Stimulated activated CD8-positive, alpha-beta memory T cell treated with anti-CD3 and anti-CD28 coated beads, Interleukin-2, amount 100 ng/mL, for 48 hours (primary cell): ENCODE measurements around the gene C9.
"Not testable (repeated sequence)": the region's sequence is repeated elsewhere in the genome, so short reads cannot be mapped to it uniquely, and the experiment has no call there.

Source experiments
- DNase-seq, 2 donors: peaks; one replicate each; pipeline ENCODE4 v3.0.0-alpha.2; 2020; ENCODE audit warnings: low read depth in 2 of 2

C9 gene

DNA sequence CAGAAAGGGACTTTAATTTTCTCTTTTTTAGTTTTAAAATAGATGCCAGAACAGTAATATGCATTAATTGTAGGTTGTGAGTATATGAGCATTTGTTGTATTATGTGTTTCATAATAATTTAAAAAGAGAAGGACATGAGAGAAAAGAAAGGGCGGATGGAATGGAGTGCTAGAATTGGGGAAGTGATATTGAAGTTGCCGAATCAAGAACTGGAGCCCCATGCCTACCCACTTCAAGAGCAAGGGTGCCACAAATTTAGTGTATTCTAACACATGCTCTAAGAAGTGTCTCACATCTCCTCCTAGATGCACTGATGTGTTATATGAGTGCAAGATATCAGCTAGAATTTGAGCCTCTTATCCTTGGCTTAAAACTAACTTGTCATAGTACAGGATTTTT lies 101.3 kb downstream of the C9 start:
- DNase-seq = no peak

GRCh38 chr5:39260095-39260494 lies 104.2 kb downstream of the C9 start:
- no peak for DNase-seq

DNA sequence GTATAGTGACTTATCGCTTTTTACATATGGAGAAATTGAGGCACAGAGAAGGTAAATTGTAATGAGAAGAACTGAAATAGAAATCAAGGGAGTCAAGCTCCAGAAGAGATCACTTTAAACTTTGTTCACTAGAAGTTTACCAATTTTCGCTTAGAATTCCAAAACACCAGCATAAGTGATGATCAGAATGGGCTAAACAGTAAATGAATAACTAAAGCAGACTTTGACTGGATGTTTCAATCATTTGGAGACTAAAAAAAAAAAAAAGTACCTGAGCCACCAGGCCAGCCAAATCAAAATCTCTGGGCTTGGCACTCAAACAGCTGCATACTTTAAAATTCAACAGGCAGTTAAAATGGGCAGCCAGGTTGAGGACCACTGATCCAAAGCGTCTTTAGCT lies 106.7 kb downstream of the C9 start:
- no peak for DNase-seq

DNA sequence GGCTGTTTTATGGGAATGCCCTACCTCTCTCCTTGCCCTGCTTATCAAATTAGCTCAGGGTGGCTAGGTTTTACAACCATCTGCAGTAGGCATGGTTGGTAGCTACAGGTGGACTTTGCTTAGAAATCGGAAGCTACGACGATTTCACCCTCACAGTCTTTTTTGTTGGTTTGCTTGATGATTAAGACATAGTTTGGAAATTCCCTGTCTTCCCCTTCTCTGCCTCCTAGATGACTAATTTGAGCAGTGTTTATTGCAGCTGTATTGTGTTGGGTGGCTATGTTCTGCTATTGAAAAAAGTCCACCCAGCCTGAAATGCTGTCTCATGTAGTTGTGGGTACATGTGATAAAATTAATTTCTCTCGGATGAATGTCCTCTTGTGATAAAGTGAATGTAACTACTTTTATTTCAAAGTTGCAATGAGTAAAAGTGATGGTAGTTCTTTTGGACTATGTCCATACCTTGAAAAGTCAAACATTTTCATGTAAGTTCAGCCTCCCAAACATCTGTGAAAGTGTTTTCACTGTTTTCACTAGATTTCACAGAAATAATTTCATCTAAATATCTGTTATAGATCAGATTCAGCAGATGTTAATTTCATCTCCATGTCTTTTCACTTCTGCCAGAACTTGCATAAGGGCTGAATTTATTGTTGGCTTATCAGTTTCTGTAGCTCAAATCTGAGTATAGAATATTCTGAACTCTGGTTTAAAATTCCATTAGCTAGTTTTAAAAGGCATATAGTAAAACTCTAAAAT lies 107.6 kb downstream of the C9 start:
- no peak for DNase-seq

DNA sequence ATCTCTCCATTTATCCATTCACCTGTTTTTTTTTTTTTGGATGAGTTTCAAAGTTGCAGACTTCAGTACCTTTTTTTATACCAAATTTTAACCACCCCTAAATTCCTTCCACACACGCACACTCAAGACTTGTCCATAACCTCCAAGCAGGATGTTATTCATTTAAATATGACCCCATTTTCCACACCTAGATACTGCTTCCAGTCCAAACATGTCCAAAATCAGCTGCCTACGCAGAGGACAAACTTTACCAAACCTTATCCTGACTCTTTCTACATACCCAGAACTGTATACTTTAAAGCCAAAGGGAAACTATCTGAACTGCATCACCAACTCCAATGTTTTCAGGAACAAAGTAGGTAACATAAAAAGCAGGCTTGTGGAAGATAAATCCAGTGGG lies 108.9 kb downstream of the C9 start:
- no peak for DNase-seq

- no peak for DNase-seq
Observed at GRCh38 chr5:39254671-39255070, 109.6 kb downstream of the C9 start.

GRCh38 chr5:39253196-39253595 lies 111.1 kb downstream of the C9 start:
- no peak for DNase-seq

DNA sequence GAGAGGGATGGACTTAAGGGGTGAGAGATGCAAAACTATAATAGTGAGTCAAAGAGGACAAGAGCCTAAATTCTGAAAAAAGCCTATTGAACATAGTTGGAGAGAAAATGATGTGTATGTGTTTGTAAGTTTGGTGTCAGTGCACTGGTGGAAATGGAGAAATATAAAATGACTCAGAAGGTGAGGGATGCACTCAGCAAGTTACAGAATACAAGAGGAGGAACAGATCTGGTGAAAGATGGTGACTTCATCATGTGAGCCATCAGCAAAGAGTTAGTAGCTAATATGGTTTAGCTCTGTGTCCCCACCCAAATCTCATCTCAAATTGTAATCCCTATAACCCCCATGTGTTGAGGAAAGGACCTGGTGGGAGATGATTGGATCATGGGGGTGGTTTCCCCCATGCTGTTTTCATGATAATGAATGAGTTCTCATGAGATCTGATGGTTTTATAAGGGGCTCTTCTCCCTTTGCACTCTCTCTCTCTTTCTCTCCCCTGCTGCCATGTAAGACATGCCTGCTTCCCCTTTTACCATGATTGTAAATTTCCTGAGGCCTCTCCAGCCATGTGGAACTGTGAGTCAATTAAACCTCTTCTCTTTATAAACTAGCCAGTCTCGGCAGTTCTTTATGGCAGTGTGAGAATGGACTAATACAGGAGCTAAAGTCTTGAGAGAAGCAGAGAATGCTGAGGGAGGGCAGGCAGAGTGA lies 114.6 kb downstream of the C9 start:
- no peak for DNase-seq

GRCh38 chr5:39249069-39249468 lies 115.2 kb downstream of the C9 start:
- no peak for DNase-seq

GRCh38 chr5:39240750-39241149 lies 123.5 kb downstream of the C9 start:
- no peak for DNase-seq

DNA sequence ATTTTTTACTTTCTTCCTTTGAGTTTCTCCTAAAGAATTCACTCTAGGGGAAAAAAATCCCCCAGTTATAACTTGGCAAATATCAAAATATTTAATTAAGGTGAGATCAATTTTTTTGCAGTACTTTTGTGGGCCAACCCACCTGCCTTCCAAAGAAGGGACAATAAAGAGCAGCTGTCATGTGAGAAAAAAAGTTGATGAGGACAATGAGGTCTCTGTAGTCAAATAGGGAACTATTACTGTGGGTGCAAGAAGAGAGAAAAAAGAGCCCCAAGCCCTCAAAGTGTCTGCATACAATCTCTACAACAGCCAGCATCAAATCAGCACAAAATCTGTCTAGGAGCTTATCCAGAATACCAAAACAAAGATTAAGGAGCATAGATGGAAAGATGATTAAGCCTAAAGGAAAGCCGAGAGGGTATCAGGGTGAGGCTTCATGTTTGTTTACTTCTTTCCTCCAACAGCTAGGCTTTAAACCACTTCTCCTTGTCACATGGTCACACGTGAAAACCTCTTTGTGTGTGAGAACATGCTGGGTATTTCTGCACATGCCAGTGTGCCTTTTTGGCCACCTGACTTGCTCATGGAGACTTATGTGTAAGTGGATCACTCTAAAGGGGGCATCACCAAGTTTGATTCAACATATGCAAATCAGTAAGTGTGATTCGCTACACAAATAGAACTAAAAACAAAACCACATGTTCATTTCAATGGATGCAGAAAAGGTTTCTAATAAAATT lies 125.8 kb downstream of the C9 start:
- no peak for DNase-seq

DNA sequence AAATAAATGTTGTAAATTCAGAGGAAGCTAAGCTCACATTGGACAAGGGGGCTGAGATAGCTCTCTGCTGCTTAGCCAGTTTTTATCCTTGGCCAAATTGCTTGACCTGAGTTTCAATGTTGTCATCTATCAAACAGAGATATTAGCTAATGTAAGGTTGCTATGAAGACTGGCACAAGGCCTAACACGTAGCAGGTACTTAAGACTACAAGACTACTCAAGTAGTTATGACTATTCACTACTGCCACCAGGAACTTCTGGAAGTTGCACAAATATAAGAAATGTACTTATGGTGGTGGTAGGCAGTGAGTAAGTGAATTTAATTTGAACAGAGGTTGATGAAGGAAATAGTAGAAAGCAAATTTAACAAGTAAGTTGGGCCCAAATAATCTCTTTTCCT lies 127.6 kb downstream of the C9 start:
- DNase-seq = no peak

DNA sequence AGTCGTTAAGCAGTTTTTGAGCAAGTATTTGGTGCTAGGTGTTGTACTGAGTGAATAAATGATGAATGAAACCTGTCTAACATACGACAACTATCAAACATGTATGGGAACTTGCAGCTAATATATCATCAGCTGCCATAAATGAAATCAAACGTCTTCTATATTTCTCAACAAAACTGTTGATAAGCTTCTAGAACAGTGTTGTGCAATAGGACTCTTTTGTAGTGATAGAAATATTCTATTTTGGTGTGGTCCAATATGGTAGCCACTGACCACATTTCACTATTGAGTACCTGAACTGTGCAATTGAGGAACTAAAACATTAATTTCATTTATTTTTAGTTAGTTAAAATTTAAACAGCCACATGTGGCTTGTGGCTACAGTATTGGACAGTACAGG lies 128.6 kb downstream of the C9 start:
- DNase-seq = no peak

GRCh38 chr5:39234494-39234893 lies 129.8 kb downstream of the C9 start:
- DNase-seq = not testable (repeated sequence)
